Astrocyte (in vitro differentiated cells and primary cell): ENCODE measurements around the gene SPTBN1. TPM values are rescaled to one million over a fixed set of nuclear protein-coding genes. Genes with fewer than 3 reads are reported as not detected.

ENCODE experiments used
- DNase-seq: peaks from one replicate; pipeline ENCODE4 v3.0.0-alpha.2; 2010; ENCODE audit warnings: low read depth
- FAIRE-seq: peaks from 2 replicates; lab custom pipeline; 2011; peaks lifted over from hg19 to GRCh38; lab: Jason Lieb, UNC
- H2AFZ ChIP-seq: 2 replicates; pipeline ENCODE4 v1.6.0; 2012; ENCODE audit warnings: low read depth, low read length, inconsistent platforms
- H3K27ac ChIP-seq: 2 replicates; pipeline ENCODE4 v1.5.1; 2011; ENCODE audit warnings: low read depth, low read length, inconsistent platforms
- H3K27me3 ChIP-seq: 2 replicates; pipeline ENCODE4 v1.6.0; 2011; ENCODE audit warnings: low read length, inconsistent platforms; ENCODE audit not compliant: insufficient read depth
- H3K36me3 ChIP-seq: 2 replicates; pipeline ENCODE4 v1.5.1; 2011; ENCODE audit warnings: low read length, inconsistent platforms; ENCODE audit not compliant: insufficient read depth
- H3K4me1 ChIP-seq: 2 replicates; pipeline ENCODE4 v1.5.1; 2011; ENCODE audit warnings: low read length, inconsistent platforms; ENCODE audit not compliant: insufficient read depth
- H3K4me2 ChIP-seq: 2 replicates; pipeline ENCODE4 v1.6.0; 2012; ENCODE audit warnings: low read length, inconsistent platforms
- H3K4me3 ChIP-seq: 2 replicates; pipeline ENCODE4 v1.5.1; 2011; ENCODE audit warnings: low read depth, mild to moderate bottlenecking, low read length, inconsistent platforms; ENCODE audit not compliant: insufficient read depth
- H3K79me2 ChIP-seq: 2 replicates; pipeline ENCODE4 v1.6.0; 2012; ENCODE audit warnings: mild to moderate bottlenecking, low read length, inconsistent platforms; ENCODE audit not compliant: insufficient read depth
- H3K9ac ChIP-seq: 2 replicates; pipeline ENCODE4 v1.6.0; 2012; ENCODE audit warnings: mild to moderate bottlenecking, low read length, inconsistent platforms
- H3K9me3 ChIP-seq: 2 replicates; pipeline ENCODE4 v1.5.1; 2012; ENCODE audit warnings: low read depth, mild to moderate bottlenecking, low read length, inconsistent platforms; ENCODE audit not compliant: insufficient read depth
- H4K20me1 ChIP-seq: 2 replicates; pipeline ENCODE4 v1.6.0; 2012; ENCODE audit warnings: low read length, inconsistent platforms; ENCODE audit not compliant: insufficient read depth
- H3K27ac Mint-ChIP-seq: one replicate; pipeline ENCODE4 v1.8.0; 2021; ENCODE audit warnings: mild to moderate bottlenecking, mixed read lengths; ENCODE audit not compliant: unreplicated experiment
- H3K27me3 Mint-ChIP-seq: one replicate; pipeline ENCODE4 v1.8.0; 2021; ENCODE audit warnings: low read depth, mixed read lengths; ENCODE audit not compliant: unreplicated experiment
- H3K36me3 Mint-ChIP-seq: one replicate; pipeline ENCODE4 v1.8.0; 2021; ENCODE audit warnings: low read depth, mixed read lengths; ENCODE audit not compliant: unreplicated experiment
- H3K4me1 Mint-ChIP-seq: one replicate; pipeline ENCODE4 v1.8.0; 2021; ENCODE audit warnings: low read depth, mixed read lengths; ENCODE audit not compliant: unreplicated experiment
- H3K4me3 Mint-ChIP-seq: one replicate; pipeline ENCODE4 v1.8.0; 2021; ENCODE audit warnings: mild to moderate bottlenecking, moderate library complexity, mixed read lengths; ENCODE audit not compliant: unreplicated experiment
- H3K9me3 Mint-ChIP-seq: one replicate; pipeline ENCODE4 v1.8.0; 2021; ENCODE audit warnings: mild to moderate bottlenecking, mixed read lengths; ENCODE audit not compliant: unreplicated experiment
- CTCF ChIP-seq: IDR thresholded peaks from 2 replicates; pipeline ENCODE4 v1.5.1; 2011; ENCODE audit warnings: low read depth, mild to moderate bottlenecking, inconsistent platforms, low read length, moderate library complexity; ENCODE audit not compliant: insufficient read depth
- EZH2 ChIP-seq: IDR thresholded peaks from 2 replicates; pipeline ENCODE4 v1.6.1; 2012; ENCODE audit warnings: mild to moderate bottlenecking, low read length, inconsistent platforms; ENCODE audit not compliant: insufficient read depth
- total RNA-seq: library from RNA; stranded (reverse); gene quantifications from 2 replicates; pipeline ENCODE4 v1.2.1, GENCODE V29; 2021

SPTBN1 gene
- total RNA-seq, 1 donor from 2014 or later = 311 TPM

- Histone ChIP-seq H3K9me3 (no peaks in the 10 kb centered on the region), H2AFZ (no peak overlapping the region), H3K27ac (no peak overlapping the region), H3K9ac (no peak overlapping the region), H3K27me3 (no peaks in the 10 kb centered on the region), H3K79me2 (peaks cover 80% of the 10 kb centered on the region), H3K4me1 (peaks cover 30% of the 10 kb centered on the region), H3K4me3 (no peak overlapping the region), H3K4me2 (no peak overlapping the region), H3K36me3 (no peaks in the 10 kb centered on the region), H4K20me1 (peaks cover 68% of the 10 kb centered on the region)
- DNase-seq (peak; percentile 44), FAIRE-seq (no peak)
- no peaks in the 10 kb centered on the region for H3K27me3 Mint-ChIP-seq
- TF ChIP-seq CTCF (no peak), EZH2 (no peak)
- H3K27ac Mint-ChIP-seq = no peak overlapping the region
- no peak overlapping the region for H3K4me3 Mint-ChIP-seq
- no peaks in the 10 kb centered on the region for H3K9me3 Mint-ChIP-seq
- H3K4me1 Mint-ChIP-seq = peaks cover 36% of the 10 kb centered on the region
- H3K36me3 Mint-ChIP-seq = peaks cover 13% of the 10 kb centered on the region
Measured at GRCh38 chr2:54486766-54487165, 30.6 kb downstream of the SPTBN1 start.

GRCh38 chr2:54490863-54491262 is 34.7 kb downstream of the SPTBN1 start:
- Histone ChIP-seq H2AFZ (no peak overlapping the region), H3K27me3 (no peaks in the 10 kb centered on the region), H3K79me2 (peaks cover 84% of the 10 kb centered on the region), H3K4me1 (peaks cover 6% of the 10 kb centered on the region), H3K4me3 (no peak overlapping the region), H4K20me1 (peaks cover 67% of the 10 kb centered on the region), H3K4me2 (no peak overlapping the region), H3K9me3 (no peaks in the 10 kb centered on the region), H3K36me3 (no peaks in the 10 kb centered on the region), H3K9ac (no peak overlapping the region), H3K27ac (no peak overlapping the region)
- H3K36me3 Mint-ChIP-seq = peaks cover 6% of the 10 kb centered on the region
- no peak for TF ChIP-seq CTCF
- no peak for TF ChIP-seq EZH2
- H3K27ac Mint-ChIP-seq = no peak overlapping the region
- no peaks in the 10 kb centered on the region for H3K9me3 Mint-ChIP-seq
- FAIRE-seq (no peak), DNase-seq (no peak)
- H3K4me3 Mint-ChIP-seq = no peak overlapping the region
- H3K4me1 Mint-ChIP-seq = peaks cover 11% of the 10 kb centered on the region
- no peaks in the 10 kb centered on the region for H3K27me3 Mint-ChIP-seq

GRCh38 chr2:54492335-54492734 is 36.2 kb downstream of the SPTBN1 start:
- no peak for DNase-seq
- peaks cover 84% of the 10 kb centered on the region for H3K79me2 ChIP-seq

More at GRCh38 chr2:54492335-54492734, 36.2 kb downstream of the SPTBN1 start:
- Mint-ChIP-seq H3K9me3 (no peaks in the 10 kb centered on the region), H3K27me3 (no peaks in the 10 kb centered on the region), H3K36me3 (peaks cover 4% of the 10 kb centered on the region), H3K4me3 (no peak overlapping the region), H3K27ac (no peak overlapping the region), H3K4me1 (peaks cover 11% of the 10 kb centered on the region)
- no peak for TF ChIP-seq EZH2
- TF ChIP-seq CTCF = no peak
- H2AFZ ChIP-seq = no peak overlapping the region
- H3K4me3 ChIP-seq = no peak overlapping the region
- H4K20me1 ChIP-seq = peaks cover 71% of the 10 kb centered on the region
- H3K9ac ChIP-seq = no peak overlapping the region
- no peak for FAIRE-seq
- no peak overlapping the region for H3K4me2 ChIP-seq
- no peaks in the 10 kb centered on the region for H3K36me3 ChIP-seq
- no peaks in the 10 kb centered on the region for H3K27me3 ChIP-seq
- H3K27ac ChIP-seq = no peak overlapping the region
- no peaks in the 10 kb centered on the region for H3K9me3 ChIP-seq
- peaks cover 6% of the 10 kb centered on the region for H3K4me1 ChIP-seq
